OCI-LY3 (cell line): ENCODE data around the gene ZNF516.
A peak's percentile ranks its signal among the peaks of the same experiment; 100 is the strongest.

ENCODE experiments used
- H2AFZ ChIP-seq: fragments of 200-600, 300-600 bp; shearing (Covaris generic); 2 replicates; pipeline ENCODE4 v1.6.0; 2014; ENCODE audit warnings: antibody characterized with exemption, low read depth, low read length
- H3K27ac ChIP-seq: fragments of 200-600, 300-600 bp; sonication (generic); 2 replicates; pipeline ENCODE4 v1.5.1; 2014; ENCODE audit warnings: mild to moderate bottlenecking, low read length, moderate library complexity, mixed read lengths
- H3K27me3 ChIP-seq: fragments of 200-600, 300-600 bp; sonication (generic); 2 replicates; pipeline ENCODE4 v1.6.1; 2014; ENCODE audit warnings: low read depth, low read length, mixed read lengths
- H3K36me3 ChIP-seq: fragments of 200-600, 300-600 bp; sonication (generic); replicated peaks from 2 replicates; pipeline ENCODE3; 2014; ENCODE audit warnings: low read depth, low read length, mixed read lengths
- H3K4me1 ChIP-seq: fragments of 300-600, 200-600 bp; sonication (generic); 2 replicates; pipeline ENCODE4 v1.6.1; 2014; ENCODE audit warnings: low read length, mixed read lengths
- H3K4me2 ChIP-seq: fragments of 200-600, 300-600 bp; sonication (generic); 2 replicates; pipeline ENCODE4 v1.6.1; 2014; ENCODE audit warnings: low read length, mixed read lengths
- H3K4me3 ChIP-seq: fragments of 300-600, 200-600 bp; sonication (generic); 2 replicates; pipeline ENCODE4 v1.5.1; 2014; ENCODE audit warnings: antibody characterized with exemption, mild to moderate bottlenecking, low read length, moderate library complexity
- H3K79me2 ChIP-seq: fragments of 300-600, 200-600 bp; shearing (Covaris generic); 2 replicates; pipeline ENCODE4 v1.6.1; 2014; ENCODE audit warnings: mild to moderate bottlenecking, low read length, mixed read lengths
- H3K9ac ChIP-seq: fragments of 300-600, 200-600 bp; shearing (Covaris generic); 2 replicates; pipeline ENCODE4 v1.6.0; 2014; ENCODE audit warnings: mild to moderate bottlenecking, low read length, moderate library complexity
- H3K9me3 ChIP-seq: fragments of 200-600, 300-600 bp; shearing (Covaris generic); 2 replicates; pipeline ENCODE4 v1.6.1; 2014; ENCODE audit warnings: low read length, mixed read lengths; ENCODE audit not compliant: insufficient read depth
- H4K20me1 ChIP-seq: fragments of 200-600, 300-600 bp; sonication (generic); 2 replicates; pipeline ENCODE4 v1.6.1; 2016; ENCODE audit warnings: low read length, mixed read lengths; ENCODE audit not compliant: insufficient read depth
- EZH2phosphoT487 ChIP-seq: fragments of 200-600 bp; shearing (Covaris generic); IDR thresholded peaks from 2 replicates; pipeline ENCODE4 v1.6.1; 2018; ENCODE audit warnings: antibody characterized with exemption, mixed run types, low read depth
- TF ChIP-seq, protein P1 (sequence below): fragments of 200-600, 300-600 bp; sonication (generic); IDR thresholded peaks from 2 replicates; pipeline ENCODE4 v1.5.1; 2014; ENCODE audit warnings: antibody characterized with exemption, low read length, low read depth

Gene ZNF516

GRCh38 chr18:76402026-76402990 lies 92.7 kb downstream of the ZNF516 start:
- H2AFZ ChIP-seq, result no peak overlapping the region
- TF ChIP-seq, protein P1, sequence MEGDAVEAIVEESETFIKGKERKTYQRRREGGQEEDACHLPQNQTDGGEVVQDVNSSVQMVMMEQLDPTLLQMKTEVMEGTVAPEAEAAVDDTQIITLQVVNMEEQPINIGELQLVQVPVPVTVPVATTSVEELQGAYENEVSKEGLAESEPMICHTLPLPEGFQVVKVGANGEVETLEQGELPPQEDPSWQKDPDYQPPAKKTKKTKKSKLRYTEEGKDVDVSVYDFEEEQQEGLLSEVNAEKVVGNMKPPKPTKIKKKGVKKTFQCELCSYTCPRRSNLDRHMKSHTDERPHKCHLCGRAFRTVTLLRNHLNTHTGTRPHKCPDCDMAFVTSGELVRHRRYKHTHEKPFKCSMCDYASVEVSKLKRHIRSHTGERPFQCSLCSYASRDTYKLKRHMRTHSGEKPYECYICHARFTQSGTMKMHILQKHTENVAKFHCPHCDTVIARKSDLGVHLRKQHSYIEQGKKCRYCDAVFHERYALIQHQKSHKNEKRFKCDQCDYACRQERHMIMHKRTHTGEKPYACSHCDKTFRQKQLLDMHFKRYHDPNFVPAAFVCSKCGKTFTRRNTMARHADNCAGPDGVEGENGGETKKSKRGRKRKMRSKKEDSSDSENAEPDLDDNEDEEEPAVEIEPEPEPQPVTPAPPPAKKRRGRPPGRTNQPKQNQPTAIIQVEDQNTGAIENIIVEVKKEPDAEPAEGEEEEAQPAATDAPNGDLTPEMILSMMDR, result no peak
- TF ChIP-seq EZH2phosphoT487, result no peak
- H4K20me1 ChIP-seq, result 0 out of 2 replicates have a peak, but pooled peaks cover 5% of the 10 kb centered on the region
- H3K4me1 ChIP-seq, result no peaks in the 10 kb centered on the region
- H3K79me2 ChIP-seq, result no peaks in the 10 kb centered on the region
- no peak overlapping the region for H3K4me2 ChIP-seq
- no peak overlapping the region for H3K4me3 ChIP-seq
- no peak overlapping the region for H3K27ac ChIP-seq
- H3K9ac ChIP-seq, result no peak overlapping the region
- H3K27me3 ChIP-seq, result 0 out of 2 replicates have a peak, but pooled peaks cover 2% of the 10 kb centered on the region
- no peaks in the 10 kb centered on the region for H3K9me3 ChIP-seq
- no peaks in the 10 kb centered on the region for H3K36me3 ChIP-seq

DNA sequence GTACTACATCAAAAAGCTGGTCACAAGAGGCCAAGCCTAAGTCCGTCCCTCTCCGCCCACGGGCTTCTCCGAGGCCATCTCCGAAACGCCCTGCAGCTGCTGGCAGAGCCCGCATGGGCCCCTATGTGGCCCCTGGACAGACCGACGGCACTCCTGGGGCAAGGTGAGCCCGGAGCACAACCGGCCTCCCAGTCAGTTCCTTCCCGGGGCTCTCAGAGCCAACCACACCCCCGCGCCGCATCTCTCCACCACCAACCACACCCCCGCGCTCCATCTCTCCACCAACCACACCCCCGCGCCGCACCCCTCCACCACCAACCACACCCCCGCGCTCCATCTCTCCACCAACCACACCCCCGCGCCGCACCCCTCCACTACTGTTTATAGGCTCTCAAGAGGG lies 93.5 kb downstream of the ZNF516 start:
- H4K20me1 ChIP-seq, result 0 out of 2 replicates have a peak, but pooled peaks cover 5% of the 10 kb centered on the region
- H3K27me3 ChIP-seq, result 0 out of 2 replicates have a peak, but pooled peaks cover 8% of the 10 kb centered on the region
- no peaks in the 10 kb centered on the region for H3K79me2 ChIP-seq
- no peaks in the 10 kb centered on the region for H3K4me1 ChIP-seq
- H3K4me3 ChIP-seq, result no peak overlapping the region
- no peaks in the 10 kb centered on the region for H3K9me3 ChIP-seq
- H3K36me3 ChIP-seq, result no peaks in the 10 kb centered on the region
- no peak overlapping the region for H3K4me2 ChIP-seq
- H3K9ac ChIP-seq, result no peak overlapping the region
- H2AFZ ChIP-seq, result no peak overlapping the region
- TF ChIP-seq, protein P1, result no peak
- no peak for TF ChIP-seq EZH2phosphoT487
- no peak overlapping the region for H3K27ac ChIP-seq

- no peak overlapping the region for H3K4me2 ChIP-seq
- TF ChIP-seq EZH2phosphoT487, result no peak
- no peaks in the 10 kb centered on the region for H3K9me3 ChIP-seq
- no peak overlapping the region for H3K9ac ChIP-seq
- H3K36me3 ChIP-seq, result no peaks in the 10 kb centered on the region
- H3K27ac ChIP-seq, result no peak overlapping the region
- H3K4me1 ChIP-seq, result no peaks in the 10 kb centered on the region
- H3K27me3 ChIP-seq, result 0 out of 2 replicates have a peak, but pooled peaks cover 8% of the 10 kb centered on the region
- H3K4me3 ChIP-seq, result no peak overlapping the region
- 0 out of 2 replicates have a peak, but pooled peaks cover 5% of the 10 kb centered on the region for H4K20me1 ChIP-seq
- no peaks in the 10 kb centered on the region for H3K79me2 ChIP-seq
- H2AFZ ChIP-seq, result no peak overlapping the region
Observed at GRCh38 chr18:76399613-76400391, 95.2 kb downstream of the ZNF516 start.

DNA sequence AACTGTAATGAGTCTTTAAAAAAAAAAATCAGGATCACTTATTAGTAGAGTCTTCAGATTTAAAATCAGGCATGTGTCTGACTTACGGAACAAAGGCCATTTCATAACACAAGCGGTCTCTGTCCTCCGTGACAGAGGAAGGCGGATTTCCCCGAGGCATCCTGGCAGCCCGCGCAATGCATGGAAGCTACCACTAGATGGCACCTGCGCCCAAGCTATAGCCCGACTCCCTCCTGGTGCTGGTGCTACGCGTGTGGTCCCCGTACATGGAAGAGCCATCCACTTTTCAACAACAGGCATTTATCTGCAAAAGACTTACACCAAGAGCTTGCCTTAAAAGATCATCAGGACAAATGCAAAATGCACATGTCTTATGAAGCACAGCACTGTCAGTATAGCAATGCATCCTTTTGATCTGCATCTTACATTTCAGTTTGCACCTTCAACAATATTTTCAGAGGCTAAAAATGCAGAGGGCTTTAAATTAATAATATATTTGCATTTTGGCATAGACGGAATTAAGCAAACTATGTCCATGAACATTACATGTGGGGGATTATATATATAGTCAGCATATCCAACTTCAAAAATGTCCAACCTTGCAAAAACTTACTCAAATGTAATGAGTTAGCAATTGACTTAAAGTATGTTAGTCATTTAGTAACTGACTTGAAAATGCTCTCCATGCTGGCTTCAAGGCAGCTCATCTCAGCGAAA lies 96.0 kb downstream of the ZNF516 start:
- H2AFZ ChIP-seq, result no peak overlapping the region
- H4K20me1 ChIP-seq, result 0 out of 2 replicates have a peak, but pooled peaks cover 5% of the 10 kb centered on the region
- no peak overlapping the region for H3K27ac ChIP-seq
- TF ChIP-seq, protein P1, result peak; percentile 100
- TF ChIP-seq EZH2phosphoT487, result no peak
- H3K79me2 ChIP-seq, result no peaks in the 10 kb centered on the region
- no peaks in the 10 kb centered on the region for H3K36me3 ChIP-seq
- H3K4me2 ChIP-seq, result 0 out of 2 replicates have a peak overlapping the region, but pooled peaks have one; percentile 16
- 0 out of 2 replicates have a peak, but pooled peaks cover 8% of the 10 kb centered on the region for H3K27me3 ChIP-seq
- no peak overlapping the region for H3K4me3 ChIP-seq
- H3K4me1 ChIP-seq, result no peaks in the 10 kb centered on the region
- no peaks in the 10 kb centered on the region for H3K9me3 ChIP-seq
- H3K9ac ChIP-seq, result no peak overlapping the region
